Progenitor cell of endocrine pancreas (in vitro differentiated cells): ENCODE results near the gene OGFOD2. TPM values are rescaled to one million over a fixed set of nuclear protein-coding genes. Genes with fewer than 3 reads are reported as not detected.

Source experiments
- DNase-seq: peaks from one replicate; pipeline ENCODE4 v3.0.0; 2021; ENCODE audit warnings: low spot score; ENCODE audit not compliant: unreplicated experiment
- H3K27ac Mint-ChIP-seq: 2 replicates; pipeline ENCODE4 v1.8.0; 2021; ENCODE audit warnings: mild to moderate bottlenecking, moderate library complexity, mixed read lengths
- H3K27me3 Mint-ChIP-seq: 2 replicates; pipeline ENCODE4 v1.8.0; 2021; ENCODE audit warnings: mixed read lengths
- H3K36me3 Mint-ChIP-seq: 2 replicates; pipeline ENCODE4 v1.8.0; 2022; ENCODE audit warnings: mixed read lengths; ENCODE audit not compliant: insufficient read depth
- H3K4me1 Mint-ChIP-seq: 2 replicates; pipeline ENCODE4 v1.8.0; 2021; ENCODE audit warnings: low read depth, mixed read lengths
- H3K4me3 Mint-ChIP-seq: 2 replicates; pipeline ENCODE4 v1.8.0; 2021; ENCODE audit warnings: low read depth, mild to moderate bottlenecking, moderate library complexity, mixed read lengths
- H3K9me3 Mint-ChIP-seq: 2 replicates; pipeline ENCODE4 v1.8.0; 2021; ENCODE audit warnings: low read depth, mixed read lengths
- CTCF ChIP-seq: fragments of 200-600 bp; sonication (generic); IDR thresholded peaks from one replicate; pipeline ENCODE4 v1.5.0; 2021; ENCODE audit warnings: antibody characterized with exemption, mild to moderate bottlenecking; ENCODE audit not compliant: unreplicated experiment
- total RNA-seq: library from RNA; stranded (reverse); gene quantifications from 2 replicates; pipeline ENCODE4 v1.2.1, GENCODE V29; 2021

The OGFOD2 gene
- total RNA-seq, 1 donor from 2014 or later: 16.1 TPM

DNA sequence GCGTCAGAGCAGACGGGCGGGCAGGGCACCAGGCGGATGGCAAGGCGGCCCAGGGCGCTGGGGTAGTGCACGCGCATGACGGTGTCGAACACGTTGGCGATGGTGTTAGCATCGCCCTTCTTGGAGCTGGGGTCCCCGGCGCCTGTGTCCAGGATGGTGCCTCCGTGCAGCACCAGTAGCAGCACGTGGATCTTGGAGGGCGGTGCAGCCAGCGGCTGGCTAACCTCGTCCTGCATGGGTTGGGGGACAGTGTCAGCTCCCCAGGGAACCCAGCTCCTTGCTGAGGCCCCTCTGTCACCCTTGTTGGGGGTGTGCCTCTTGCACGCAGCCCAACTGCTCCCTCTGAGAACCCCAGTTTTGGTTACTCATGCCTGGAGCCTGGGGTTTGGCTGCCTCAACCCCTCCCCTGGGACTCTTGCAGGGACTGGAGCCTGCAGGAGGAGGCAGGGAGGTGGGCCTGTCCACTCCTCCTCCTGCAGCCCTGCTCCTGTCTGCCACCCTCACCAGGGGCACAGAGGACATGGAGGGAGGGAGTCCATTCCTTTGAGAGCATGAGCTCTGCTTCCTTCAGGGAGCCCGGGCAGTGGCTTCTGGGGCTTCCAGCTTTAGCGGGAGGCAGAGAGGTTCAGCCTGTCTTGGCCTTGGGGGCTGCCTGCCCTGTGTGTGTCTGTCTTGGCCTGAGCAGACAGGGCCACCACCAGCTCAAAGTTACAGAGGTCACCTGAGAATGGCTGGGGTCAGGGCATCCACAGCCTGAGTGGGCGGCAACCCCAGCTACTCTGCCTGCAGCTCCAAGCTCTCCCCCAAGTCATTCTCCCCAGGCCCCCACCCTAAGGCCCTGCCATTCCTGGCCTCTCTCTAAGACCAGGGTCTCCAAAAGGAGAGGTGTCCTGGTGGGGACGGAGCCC, 22.6 kb downstream of the OGFOD2 start:
- Mint-ChIP-seq H3K36me3 (no peaks in the 10 kb centered on the region), H3K27ac (no peak overlapping the region), H3K4me3 (no peak overlapping the region), H3K9me3 (no peaks in the 10 kb centered on the region), H3K27me3 (no peaks in the 10 kb centered on the region), H3K4me1 (no peaks in the 10 kb centered on the region)
- DNase-seq: no peak
- TF ChIP-seq CTCF: no peak

DNA sequence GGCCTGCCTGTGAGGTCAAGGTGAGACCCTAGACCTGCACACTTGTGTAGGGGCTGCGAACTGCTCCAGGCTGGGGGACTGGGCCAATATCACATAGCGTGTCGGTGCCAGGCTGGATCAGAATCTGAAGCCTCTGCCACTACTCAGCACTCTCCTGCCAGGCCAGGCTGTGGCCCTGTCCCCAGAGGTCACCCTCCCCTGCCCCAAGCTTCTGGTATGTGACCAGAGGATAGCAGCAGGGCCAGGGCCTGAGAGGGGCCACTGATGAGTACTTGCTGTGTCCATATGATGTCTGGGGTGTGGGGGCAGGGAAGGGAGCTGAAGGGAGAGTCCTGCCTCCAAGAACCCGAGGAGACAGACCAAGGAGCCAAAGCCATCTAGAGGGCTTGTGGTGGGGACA, 23.3 kb downstream of the OGFOD2 start:
- Mint-ChIP-seq H3K4me1 (no peaks in the 10 kb centered on the region), H3K4me3 (no peak overlapping the region), H3K36me3 (no peaks in the 10 kb centered on the region), H3K9me3 (no peaks in the 10 kb centered on the region), H3K27me3 (no peaks in the 10 kb centered on the region), H3K27ac (no peak overlapping the region)
- no peak for DNase-seq
- no peak for TF ChIP-seq CTCF

- DNase-seq: no peak
- no peaks in the 10 kb centered on the region for H3K36me3 Mint-ChIP-seq
- no peaks in the 10 kb centered on the region for H3K4me1 Mint-ChIP-seq
- H3K9me3 Mint-ChIP-seq: no peaks in the 10 kb centered on the region
- no peak for TF ChIP-seq CTCF
- no peak overlapping the region for H3K27ac Mint-ChIP-seq
- no peak overlapping the region for H3K4me3 Mint-ChIP-seq
- H3K27me3 Mint-ChIP-seq: no peaks in the 10 kb centered on the region
These were observed 24.3 kb downstream of the OGFOD2 start for GRCh38 chr12:122999196-122999946.

DNA sequence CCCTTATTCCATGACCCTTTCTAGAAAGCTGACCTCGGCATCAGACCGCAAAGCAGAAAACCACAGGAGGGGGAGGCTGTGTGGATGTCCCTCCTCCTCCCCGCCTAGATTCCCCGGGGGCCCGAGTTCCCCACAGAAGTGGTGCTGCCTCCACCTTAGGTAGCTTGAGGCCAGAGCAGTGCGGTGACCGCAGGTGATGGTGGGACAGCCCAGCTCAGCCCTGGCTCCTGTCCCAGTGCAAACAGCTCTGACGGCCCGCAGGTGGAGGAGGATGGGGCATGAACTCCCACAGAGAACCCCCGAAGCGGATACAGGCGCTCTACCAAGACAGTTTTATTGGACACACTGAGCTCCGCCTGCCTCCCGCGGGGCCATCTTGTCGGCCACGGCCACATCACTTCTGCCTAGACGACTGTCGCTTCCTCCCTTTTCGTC, 25.0 kb downstream of the OGFOD2 start:
- H3K27ac Mint-ChIP-seq: no peak overlapping the region
- H3K4me1 Mint-ChIP-seq: no peaks in the 10 kb centered on the region
- no peaks in the 10 kb centered on the region for H3K27me3 Mint-ChIP-seq
- H3K9me3 Mint-ChIP-seq: no peaks in the 10 kb centered on the region
- H3K4me3 Mint-ChIP-seq: no peak overlapping the region
- no peak for DNase-seq
- H3K36me3 Mint-ChIP-seq: no peaks in the 10 kb centered on the region
- TF ChIP-seq CTCF: no peak

DNA sequence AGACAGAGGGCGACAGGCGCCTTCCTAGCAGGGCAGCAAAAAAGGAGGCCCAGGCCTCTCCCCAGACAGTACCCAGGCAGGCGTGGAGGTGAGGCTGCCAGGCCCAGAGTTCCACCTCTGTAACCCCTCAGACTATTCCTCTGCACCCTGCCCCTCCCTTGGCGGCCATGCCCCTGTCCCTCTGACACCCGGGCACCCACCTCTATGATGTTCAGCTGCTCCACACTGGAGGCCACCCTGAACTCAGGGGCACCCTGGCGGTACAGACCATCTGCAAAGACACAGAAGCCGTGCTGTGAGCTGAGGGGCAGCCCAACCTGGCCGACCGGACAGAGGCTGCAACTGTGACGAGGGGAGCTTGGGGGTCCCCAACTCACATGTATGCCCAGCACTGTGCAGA, 25.5 kb downstream of the OGFOD2 start:
- no peak for DNase-seq
- no peak for TF ChIP-seq CTCF
- Mint-ChIP-seq H3K27ac (no peak overlapping the region), H3K27me3 (no peaks in the 10 kb centered on the region), H3K9me3 (no peaks in the 10 kb centered on the region), H3K4me3 (no peak overlapping the region), H3K36me3 (no peaks in the 10 kb centered on the region), H3K4me1 (no peaks in the 10 kb centered on the region)
